HCT116 (cell line): ENCODE results near the gene ATP1B3.

ENCODE experiments used
- ELF1 ChIP-seq: IDR thresholded peaks from 2 replicates; pipeline ENCODE4 v1.6.1; 2012; ENCODE audit warnings: low read depth, borderline replicate concordance
- EZH2 ChIP-seq: fragments of 200-600 bp; sonication (generic); IDR thresholded peaks from 2 replicates; pipeline ENCODE4 v1.6.1; 2017; ENCODE audit warnings: antibody characterized with exemption, mixed run types
- POLR2AphosphoS5 ChIP-seq: IDR thresholded peaks from 2 replicates; pipeline ENCODE4 v1.6.1; 2011; ENCODE audit warnings: mild to moderate bottlenecking, low read depth, low read length, moderate library complexity
- TF ChIP-seq, protein P1 (sequence below), 3 experiments: fragments of 200-600 bp in 1 of 3; sonication (generic) in 1 of 3; IDR thresholded peaks in 2 of 3; conservative IDR thresholded peaks in 1 of 3; 2 replicates each; pipeline ENCODE4 v1.5.1; 2012 to 2017; ENCODE audit warnings: low read depth in 2 of 3, low read length in 2 of 3, antibody characterized with exemption in 1 of 3, borderline replicate concordance in 1 of 3, control low read depth in 1 of 3, mild to moderate bottlenecking in 1 of 3, mixed read lengths in 1 of 3, mixed run types in 1 of 3, moderate library complexity in 1 of 3; ENCODE audit not compliant: insufficient read depth in 1 of 3

DNA sequence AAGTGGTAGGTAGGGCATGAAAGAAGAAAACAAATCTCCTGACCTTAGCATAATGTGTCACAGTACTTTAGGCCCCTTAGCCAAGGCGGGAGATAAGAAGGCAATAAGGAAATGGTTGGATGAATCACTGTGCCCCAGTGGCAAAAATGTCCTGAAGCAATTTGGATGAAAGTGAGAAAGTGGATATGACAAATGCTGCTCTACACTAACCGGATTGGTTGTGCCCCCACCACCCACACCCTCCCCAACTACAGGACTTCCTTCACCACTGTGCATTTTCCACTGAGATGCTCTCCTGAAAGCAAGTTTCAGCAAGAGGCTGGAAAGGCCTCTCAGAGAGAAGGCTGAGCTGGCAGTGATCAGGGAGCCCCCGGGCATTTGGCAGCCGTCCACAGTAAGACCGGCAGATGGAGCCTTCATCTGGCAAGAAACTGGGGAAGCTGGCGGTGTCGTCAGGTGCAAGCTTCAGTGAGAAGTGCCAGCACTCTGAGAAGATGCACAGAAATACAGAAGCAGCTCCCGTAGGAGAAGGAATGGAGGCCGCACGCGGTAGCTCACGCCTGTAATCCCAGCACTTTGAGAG is 63.8 kb downstream of the ATP1B3 start:
- TF ChIP-seq EZH2 (no peak), POLR2AphosphoS5 (peak; percentile 80), ELF1 (no peak; the same call in 1 of the 2 replicates)
- TF ChIP-seq, protein P1, sequence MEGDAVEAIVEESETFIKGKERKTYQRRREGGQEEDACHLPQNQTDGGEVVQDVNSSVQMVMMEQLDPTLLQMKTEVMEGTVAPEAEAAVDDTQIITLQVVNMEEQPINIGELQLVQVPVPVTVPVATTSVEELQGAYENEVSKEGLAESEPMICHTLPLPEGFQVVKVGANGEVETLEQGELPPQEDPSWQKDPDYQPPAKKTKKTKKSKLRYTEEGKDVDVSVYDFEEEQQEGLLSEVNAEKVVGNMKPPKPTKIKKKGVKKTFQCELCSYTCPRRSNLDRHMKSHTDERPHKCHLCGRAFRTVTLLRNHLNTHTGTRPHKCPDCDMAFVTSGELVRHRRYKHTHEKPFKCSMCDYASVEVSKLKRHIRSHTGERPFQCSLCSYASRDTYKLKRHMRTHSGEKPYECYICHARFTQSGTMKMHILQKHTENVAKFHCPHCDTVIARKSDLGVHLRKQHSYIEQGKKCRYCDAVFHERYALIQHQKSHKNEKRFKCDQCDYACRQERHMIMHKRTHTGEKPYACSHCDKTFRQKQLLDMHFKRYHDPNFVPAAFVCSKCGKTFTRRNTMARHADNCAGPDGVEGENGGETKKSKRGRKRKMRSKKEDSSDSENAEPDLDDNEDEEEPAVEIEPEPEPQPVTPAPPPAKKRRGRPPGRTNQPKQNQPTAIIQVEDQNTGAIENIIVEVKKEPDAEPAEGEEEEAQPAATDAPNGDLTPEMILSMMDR (IDR thresholded peaks at IDR 0.05 in 2 of 3, conservative IDR thresholded peaks at IDR 0.05 in 1 of 3; ENCODE audit: borderline replicate concordance in 1 of 3, insufficient read depth in 1 of 3, low read depth in 2 of 3, low read length in 2 of 3), result no peak; a peak in 1 of 6 replicates
